SKM-1 treated with dmso at 0.1 percent for 144 hours (cell line): ENCODE measurements around the gene TWF2.

ENCODE experiments used
- DNase-seq: peaks from one replicate; lab custom pipeline; 2025; ENCODE audit not compliant: unreplicated experiment; lab: John Stamatoyannopoulos, UW

TWF2 gene

DNA sequence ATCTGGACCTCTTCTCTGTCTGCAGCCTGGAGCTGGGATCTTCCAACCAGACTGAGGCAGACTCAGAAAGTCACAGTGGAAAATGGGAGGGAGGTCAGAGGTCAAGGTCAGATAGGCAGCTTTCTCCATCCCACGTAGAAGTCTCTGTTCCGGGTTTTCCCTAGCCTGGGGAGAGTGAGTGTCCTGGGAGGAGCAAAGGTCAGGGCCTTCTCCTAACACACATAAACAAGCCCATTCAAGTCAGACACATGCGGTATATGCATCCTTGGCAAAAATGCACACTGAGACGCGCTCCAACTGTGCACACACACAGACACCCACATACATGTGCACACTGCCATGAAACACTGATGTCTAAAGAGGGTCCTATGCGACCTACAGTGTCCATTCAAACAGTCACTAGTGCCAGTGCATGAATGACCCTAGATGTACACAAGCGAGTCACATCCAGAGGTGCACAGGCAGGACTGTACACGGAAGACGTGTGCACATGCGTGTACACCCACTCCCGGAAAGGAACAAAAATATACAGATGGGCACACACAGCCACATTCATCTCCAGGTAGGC, 681 bp downstream of the TWF2 start:
- no peak for DNase-seq

DNA sequence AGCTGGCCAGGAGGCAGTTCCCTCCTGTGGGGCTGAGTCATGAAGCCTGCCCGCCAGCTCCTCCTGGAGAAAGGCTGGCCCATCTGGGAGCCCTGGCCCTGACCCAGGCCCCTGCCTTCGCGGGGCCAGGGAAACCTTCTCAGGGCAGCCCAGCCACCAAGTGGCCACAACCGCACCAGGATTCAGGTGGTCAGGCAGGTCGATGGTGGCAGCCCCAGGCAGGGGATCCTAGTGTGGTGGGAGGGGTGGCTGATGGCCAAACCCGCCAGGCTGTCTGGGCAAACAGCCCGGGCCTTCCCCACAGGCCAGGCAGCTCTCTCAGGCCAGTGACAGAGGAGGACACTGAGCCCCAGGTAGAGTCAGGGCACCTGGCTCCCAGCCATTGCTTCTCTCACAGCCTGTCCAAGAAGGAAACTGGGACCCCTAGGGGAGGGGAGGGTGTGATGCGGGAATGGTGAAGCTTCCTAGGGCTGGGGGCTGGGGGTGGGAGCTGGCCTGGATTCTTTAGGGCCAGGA, 1.2 kb downstream of the TWF2 start:
- peak; percentile 63 for DNase-seq

DNA sequence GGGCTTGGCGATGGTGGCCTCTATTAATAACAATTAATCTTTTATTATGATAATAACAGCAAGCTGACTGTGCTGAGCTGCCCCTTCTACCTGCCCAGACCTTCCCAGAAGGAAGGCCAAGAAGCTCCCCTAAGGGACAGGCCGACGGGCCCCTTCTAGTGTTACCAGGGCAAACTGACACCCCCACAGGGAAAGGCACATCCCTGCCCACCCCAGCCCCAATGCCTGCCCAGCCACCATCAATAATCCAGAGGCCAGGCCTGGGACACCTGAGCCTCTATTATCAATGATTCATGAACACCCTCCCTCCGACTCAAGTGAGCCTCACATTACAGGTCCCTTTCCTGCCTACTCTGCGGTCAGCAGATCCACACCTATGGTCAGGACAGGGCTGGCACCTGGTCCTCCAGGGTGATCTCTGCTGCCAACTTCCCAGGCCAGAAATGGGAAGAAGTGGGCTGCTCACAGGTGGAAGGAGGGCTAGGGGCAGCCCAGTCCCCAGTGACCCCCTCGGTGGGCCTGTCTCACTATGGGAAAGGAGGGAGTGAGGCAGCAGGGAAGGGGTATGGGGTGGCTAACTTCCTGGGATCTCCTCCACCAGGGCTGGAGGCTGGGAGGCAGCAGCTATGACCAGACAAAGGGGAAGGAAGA, 1.8 kb downstream of the TWF2 start:
- DNase-seq, result no peak

DNA sequence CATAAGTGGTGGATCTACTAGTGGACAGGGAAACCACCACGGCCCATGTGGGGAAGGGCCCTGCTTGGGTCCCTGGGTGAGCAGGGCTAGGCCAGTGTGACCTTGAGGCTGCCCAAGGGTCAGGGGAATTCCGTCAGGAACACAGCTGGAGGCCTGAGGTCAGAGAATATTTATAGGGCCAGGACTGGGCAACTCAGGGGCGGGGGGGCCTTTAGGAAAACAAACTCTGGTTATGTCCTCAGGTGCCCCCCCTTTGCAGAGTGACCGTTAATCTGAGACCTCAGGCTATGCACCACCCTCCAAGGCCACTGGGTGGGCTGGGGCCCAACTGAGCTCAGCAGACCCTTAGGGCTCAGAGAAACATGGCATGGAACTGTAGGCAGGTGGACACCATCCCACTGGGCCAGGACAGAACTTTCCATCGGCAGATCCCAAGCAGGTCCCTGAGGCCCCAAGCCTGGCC, 2.5 kb downstream of the TWF2 start:
- no peak for DNase-seq

DNA sequence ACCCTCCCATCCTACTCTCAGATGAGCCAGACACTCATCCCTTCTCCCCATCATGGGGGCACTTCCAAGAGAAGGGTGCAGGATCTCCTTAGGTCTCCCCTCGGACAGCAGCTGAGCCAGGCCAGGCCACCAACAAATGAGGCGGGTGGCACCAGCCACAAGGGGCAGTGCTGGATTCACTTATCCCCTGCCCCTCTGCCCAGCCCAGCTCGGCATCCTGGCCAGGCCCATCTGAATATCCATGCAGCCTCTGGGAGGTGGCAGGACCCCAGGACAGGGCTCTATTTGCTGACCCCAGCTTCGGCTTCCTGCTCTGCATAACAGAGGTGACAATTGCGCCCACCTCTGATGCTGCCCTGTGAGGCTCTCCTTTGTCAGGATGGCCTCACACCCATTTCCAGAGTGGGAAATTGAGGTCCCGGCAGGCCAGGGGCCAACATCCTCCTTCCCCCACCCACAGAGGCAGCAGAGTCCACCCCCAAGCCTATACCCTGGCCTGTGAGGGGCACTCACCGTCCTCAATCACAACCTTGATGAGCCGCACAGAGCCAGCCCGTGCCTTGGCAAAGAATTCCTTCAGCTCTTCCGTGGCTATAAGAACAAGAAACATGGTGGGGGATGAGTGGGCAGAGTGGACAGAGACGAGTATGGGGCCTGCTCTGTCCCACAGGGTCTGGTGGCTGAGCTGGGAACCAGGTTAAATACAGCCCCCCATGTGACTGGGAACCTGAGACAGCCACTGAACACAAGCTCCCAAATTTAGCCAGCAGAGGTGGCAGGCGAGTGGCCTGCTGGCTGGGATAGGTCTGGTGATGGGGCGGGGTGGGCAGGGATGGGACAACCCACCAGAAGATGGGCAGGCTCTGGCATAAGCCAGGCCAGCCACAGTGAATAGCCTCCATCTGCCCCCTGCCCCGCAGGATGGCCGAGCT, 4.2 kb downstream of the TWF2 start:
- DNase-seq, result no peak

DNA sequence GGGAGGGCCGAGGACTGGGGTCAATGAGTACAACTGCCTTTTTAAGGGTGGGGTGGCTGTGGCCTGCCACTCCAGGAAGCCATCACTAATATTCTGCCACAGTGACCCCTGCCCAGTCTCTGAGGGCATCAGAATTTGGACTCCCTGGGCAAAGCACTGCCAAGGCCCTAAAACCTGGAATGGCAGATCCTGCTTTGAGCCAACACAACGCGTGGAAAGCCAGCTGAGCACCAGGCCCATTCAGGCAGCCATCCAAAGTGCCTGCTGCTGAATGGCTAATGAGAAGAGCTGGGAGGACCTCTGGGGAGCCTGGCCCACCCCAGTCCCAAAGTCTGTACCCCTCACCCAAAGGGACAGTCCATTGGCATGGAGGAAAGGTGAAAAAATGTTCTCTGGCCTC, 5.0 kb downstream of the TWF2 start:
- DNase-seq, result no peak

DNA sequence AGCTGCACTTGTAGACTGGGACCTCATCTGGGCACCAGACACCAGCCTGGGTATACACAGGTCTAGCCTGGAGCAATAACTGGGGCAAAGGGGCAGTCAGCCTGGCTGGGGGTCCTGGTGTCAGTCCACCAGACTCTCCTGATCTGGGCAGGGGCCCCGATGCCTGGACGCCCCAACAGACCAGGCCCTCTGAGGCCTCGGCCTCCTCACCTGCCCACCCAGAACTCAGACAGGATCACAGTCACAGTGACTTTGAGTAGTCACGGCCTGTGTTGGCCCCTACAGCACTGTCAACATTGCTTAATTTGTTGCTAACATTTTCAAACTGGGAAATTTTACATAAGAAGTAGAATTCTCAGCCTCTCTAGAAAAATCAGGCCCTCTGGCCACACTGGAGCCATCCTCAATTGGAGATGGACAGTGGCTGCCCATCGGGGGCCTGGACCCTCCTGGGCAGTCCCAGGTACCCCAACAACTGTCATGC, 5.8 kb downstream of the TWF2 start:
- no peak for DNase-seq

DNA sequence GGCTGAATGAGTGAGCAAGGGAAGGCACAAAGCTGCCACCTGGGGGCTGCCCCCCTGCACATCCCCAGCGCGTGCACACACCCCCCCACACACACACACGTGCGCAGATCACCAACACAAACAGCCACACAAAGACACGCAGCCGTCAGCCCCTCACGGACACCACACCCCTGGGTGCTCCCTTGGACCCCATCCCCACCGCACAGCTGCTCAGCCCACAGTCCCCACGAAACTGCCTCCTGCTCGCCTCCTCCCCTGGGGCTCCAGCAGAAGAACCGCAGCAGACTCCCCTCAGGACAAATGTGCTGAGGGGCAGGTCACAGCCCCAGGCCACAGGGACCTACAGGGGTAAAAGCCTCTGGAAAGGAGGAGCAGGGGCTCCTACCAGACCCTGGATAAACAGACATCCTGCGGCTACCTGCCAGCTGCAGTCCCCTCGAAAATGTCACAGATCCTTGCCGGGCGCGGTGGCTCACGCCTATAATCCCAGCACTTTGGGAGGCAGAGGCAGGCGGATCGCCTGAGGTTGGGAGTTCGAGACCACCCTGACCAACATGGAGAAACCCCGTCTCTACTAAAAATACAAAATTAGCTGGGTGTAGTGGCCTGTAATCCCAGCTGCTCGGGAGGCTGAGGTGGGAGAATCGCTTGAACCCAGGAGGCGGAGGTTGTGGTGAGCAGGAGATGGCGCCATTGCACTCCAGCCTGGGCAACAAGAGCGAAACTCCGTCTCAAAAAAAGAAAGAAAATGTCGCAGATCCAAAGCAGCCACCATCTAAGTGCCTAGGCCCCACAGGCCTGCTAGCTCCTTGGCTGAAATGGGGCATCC, 6.5 kb downstream of the TWF2 start:
- no peak for DNase-seq

DNA sequence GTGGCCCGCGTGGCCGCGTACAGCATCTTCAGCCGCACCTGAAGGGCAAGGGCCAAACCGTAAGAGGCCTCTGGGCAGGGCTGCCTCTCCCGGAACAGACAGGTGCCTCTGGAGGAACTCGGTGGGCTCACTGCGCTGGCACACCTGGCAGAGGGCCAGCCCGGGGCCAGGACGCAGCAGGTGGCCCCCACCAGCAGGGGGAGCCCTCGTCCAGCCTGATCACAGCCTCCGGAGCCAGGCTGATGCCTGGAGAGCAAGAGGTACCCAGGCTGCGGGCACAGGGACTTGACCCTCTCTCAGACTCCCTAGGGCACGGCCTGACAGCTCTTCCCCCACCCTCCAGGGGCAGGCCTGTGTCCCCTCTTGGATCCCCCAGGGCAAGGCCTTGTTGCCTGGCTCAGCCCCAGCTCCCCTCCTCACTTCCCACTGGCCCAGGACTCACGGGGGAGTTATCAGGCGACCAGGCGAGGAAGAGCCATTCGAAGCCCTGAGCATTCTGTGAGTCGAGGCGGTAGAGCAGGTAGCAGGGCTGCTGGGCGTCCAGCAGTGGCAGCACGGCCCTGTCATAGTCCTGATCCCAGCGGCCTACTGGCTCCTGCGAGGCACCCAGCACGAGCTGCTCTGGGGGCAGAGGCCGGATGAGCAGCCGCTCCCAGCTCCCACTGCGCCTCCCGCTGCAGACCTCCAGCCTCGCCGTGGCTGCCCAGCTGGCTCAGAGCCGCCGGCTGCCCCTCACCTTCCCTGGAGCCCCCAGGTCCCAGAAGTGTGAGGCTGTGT, 7.3 kb downstream of the TWF2 start:
- DNase-seq, result peak; percentile 58

DNA sequence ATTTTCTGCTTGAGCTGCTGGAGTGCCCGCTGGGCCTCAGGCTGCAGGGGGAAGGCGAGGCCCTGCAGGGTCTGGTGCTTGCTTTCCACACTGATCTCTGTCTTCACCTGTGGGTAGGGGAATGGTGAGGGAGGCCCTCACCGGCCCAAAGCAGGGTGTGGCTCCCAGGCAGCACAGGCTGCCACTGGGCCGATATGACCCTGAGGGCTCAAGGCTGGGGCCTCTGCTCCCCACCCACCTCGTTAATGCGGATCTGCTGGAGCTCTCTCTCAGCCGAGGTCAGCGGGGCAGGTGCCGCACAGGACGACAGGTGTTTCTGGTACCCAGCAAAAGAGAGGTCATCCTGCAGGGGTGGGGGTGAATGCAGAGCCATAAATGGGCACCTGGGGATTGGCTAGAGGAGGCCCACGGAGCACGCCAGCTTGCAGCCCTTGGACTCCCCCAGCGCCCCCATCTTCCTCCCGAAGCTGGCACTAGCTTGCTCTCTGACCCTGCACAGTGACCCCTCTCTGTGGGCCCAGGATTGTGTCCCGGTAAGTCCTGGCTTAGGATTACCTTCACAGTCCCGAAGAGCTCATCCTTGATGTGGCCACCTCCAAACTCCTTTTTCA, 8.0 kb downstream of the TWF2 start:
- no peak for DNase-seq

DNA sequence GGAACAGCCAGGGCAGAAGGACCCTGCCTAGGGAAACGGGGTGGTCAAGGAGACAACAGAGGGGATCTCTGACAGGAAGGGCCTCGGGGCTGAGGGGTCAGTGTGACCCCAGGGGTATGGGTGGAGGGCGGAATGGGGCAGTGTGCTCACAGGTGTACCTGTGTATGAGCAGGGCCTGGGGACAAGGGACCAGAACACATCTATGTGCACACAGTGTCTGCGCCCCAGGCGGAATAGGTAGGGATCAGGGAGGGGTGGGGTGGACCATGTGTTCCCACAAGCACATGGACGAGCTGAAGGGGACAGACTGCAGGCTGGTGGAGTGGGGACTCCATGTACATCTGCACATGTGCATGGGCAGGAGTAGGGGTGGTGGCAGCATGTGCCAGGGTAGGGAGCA, 8.5 kb downstream of the TWF2 start:
- no peak for DNase-seq

DNA sequence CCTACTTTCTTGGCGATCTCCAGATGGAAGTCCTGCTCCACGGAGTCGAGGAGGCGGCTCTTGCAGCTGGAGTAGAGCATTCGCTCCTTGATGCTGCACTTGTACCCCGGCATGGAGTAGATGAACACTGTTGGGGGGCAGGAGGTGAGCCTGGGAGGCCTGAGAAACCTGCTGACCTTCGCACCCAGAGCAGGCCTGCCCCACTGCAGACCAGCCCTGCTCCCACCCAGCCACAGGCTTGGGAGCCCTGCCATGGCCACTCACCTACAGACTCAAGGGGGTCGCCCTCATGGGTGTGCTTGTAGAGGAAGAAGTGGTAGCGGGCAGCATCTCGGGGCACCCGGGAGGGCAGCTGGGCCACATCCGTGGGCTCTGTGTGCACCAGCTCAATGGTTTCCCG, 9.3 kb downstream of the TWF2 start:
- DNase-seq, result no peak

DNA sequence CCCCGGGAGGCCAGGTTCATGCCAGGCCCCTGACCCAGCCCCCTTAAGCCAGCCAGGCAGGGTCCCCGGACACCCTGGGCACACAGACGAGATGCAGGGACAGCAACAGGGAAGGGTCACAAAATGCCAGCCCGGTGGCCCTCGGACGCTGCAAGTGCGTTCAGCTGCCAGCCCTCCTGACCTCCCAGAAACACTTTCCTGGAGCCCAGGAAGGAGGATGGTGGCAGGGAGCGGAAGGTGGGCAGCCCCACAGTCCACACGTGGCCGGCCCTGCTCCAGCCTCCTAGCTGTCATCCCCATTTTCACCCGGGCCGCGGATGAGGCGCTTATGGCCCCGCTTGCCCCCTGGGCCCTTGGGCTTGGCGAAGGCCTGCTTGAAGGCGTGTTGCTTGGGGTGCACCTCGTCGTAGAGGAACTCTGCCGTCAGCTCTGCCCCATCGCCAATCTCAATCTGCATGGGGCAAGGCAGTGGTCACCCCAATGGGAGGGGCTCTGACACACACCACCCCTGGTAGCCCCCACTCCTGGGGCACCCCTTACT, 10.1 kb downstream of the TWF2 start:
- DNase-seq, result no peak

DNA sequence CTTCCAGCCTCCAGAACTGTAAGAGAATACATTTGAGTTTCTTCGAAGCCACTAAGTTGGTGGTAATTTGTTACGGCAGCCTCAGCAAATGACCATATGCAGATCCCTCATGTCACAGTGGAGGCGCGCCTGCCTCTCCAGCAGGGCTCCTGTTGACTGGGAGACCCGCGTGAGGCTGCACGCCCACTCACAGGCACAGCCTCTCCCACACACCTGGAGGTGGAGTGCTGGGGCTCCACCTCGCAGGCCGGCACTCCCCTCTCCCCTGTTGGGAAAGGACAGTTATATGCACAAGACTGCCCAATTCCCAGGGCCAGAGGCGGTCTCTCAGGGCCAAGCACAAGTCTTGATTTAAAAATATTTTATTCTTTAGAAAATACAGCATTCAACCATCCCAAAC, 10.7 kb downstream of the TWF2 start:
- DNase-seq, result no peak

DNA sequence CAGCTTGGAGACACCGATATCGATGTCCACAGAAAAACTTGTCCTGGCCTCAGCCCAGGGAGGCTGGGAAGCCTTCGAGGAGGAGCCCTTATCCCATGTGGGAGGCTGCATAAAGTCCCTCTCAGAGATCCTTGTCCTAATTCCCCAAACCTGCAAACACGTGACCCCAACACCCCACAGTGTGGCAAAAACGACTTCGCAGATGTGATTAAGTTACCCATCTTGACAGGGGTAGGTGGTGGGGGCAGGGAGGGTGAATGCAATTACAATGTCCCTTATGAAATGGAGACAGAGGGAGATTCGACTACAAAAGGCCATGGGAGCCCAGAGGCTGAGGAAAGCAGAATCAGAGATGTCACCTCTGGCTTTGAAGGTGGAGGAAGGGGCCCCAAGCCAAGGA, 11.2 kb downstream of the TWF2 start:
- no peak for DNase-seq

DNA sequence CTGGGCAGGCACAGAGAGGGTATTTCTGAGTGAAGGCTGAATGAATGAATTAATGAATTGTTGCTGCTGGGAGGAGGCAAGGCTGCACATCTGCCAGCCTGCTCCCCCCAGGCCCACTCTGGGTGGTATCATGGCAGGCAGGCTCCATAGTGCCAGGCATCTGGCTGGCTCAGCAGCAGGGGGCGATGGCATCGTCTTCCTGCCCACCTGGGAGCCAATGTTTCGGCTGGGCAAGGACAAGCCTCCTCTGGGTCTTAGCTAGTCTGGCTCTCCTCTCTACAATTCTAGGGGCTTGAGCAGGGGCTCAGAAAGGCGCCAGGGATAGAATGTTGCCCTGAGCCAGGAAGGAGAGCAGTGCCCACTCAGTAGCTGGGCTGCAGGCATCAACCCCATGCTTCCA, 11.8 kb downstream of the TWF2 start:
- no peak for DNase-seq

DNA sequence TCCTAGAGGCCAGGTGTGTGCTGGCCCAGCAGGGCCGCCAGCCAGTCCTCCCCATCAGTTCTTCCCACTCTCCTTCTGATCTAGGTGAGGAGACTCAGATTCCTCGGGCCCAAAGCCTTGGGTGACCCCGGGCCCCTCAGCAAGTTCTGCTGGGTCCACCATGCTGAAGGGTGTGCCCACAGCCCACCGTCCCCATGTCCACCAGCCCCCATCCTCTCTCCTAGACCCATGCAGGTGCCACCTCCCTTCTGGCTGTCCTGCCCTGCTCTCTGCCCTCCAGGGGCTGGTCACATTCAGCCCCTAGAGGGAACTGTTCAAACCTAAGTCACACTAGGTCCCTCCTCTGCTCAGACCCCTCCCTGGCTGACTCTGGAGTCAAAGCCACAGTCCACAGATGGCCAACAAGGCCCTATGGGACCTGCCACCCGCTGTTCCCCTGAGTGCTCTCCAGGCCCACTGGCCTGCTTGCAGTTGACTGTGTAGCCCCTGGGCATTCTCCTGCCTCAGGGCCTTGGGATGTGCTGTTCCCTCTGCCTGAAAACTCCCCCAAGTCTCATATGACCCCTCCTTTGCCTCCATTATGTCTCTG, 12.6 kb downstream of the TWF2 start:
- no peak for DNase-seq

DNA sequence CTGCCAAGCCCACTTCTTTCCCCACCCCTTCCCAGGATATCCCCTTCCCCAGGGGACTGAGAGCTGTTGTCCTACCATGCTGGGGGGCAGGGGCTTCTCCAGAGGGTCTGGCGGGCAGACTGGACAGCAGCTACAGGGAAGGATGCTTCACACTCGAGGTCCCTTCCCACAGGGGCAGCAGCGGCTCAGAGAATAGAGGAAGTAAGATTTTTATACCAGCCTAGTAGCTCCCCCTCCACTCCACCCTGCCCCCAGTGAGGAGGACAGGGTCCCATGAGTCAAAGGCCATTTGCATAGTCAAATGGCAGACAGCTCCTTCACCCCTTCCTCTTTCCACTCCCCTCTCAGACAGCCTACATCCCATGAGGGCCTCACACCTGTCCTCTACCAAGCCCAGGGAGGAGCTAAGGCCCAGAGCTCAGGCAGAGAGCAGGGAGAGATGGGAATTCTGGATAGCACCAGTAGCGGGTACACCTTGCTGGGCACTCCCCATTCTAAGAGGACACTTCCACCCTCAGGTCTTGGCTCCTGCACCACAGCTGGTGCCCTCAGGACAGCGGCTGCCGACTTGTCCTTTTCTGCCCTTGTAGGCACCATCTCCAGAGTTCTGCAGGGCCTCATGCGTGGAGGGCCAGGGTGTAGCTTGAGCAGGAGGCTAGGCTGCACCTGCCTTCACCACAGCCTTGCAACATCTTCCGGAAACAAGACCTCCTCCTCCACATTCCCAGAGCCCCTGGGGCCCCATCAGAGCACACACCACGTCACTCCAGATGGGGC, 13.3 kb downstream of the TWF2 start, which contains the start of gene TLR9:
TSS of gene TLR9 (minus strand) at position 194 of the 777 bp plus-strand sequence. CDS start at position 78, 116 bp downstream.
- DNase-seq, result peak; percentile 84
